Fibroblast of lung (primary cell): ENCODE results near the gene ZC3H7B. TPM values are rescaled to one million over a fixed set of nuclear protein-coding genes. Genes with fewer than 3 reads are reported as not detected.
A peak's percentile ranks its signal among the peaks of the same experiment; 100 is the strongest.

Experiments
- DNase-seq, 2 donors: peaks; one replicate each; pipeline versions ENCODE4 v3.0.0 to v3.0.0-alpha.2; 2010; ENCODE audit warnings: low read depth in 2 of 2
- H2AFZ ChIP-seq: 2 replicates; pipeline ENCODE4 v1.5.1; 2012; ENCODE audit warnings: low read length, control low read depth, inconsistent platforms
- H3K27ac ChIP-seq: 2 replicates; pipeline ENCODE4 v1.5.1; 2011; ENCODE audit warnings: low read length, control low read depth; ENCODE audit not compliant: insufficient read depth
- H3K27me3 ChIP-seq: 2 replicates; pipeline ENCODE4 v1.5.1; 2011; ENCODE audit warnings: mild to moderate bottlenecking, low read length; ENCODE audit not compliant: control insufficient read depth, insufficient read depth
- H3K36me3 ChIP-seq: 2 replicates; pipeline ENCODE4 v1.5.1; 2011; ENCODE audit warnings: low read length; ENCODE audit not compliant: control insufficient read depth, insufficient read depth
- H3K4me1 ChIP-seq: 2 replicates; pipeline ENCODE4 v1.5.1; 2011; ENCODE audit warnings: low read length; ENCODE audit not compliant: control insufficient read depth, insufficient read depth; ENCODE audit errors: extremely low read depth
- H3K4me2 ChIP-seq: 2 replicates; pipeline ENCODE4 v1.5.1; 2011; ENCODE audit warnings: low read length, control low read depth; ENCODE audit not compliant: insufficient read depth; ENCODE audit errors: extremely low read depth
- H3K4me3 ChIP-seq, 4 experiments: fragments of 200-600 bp in 1 of 4; sonication (generic) in 1 of 4; replicated peaks in 1 of 4; 2 replicates each; pipeline ENCODE4 v1.5.1; 2011 to 2016; ENCODE audit warnings: low read length in 4 of 4, low read depth in 3 of 4, mild to moderate bottlenecking in 3 of 4, control low read depth in 2 of 4, inconsistent platforms in 1 of 4, mixed read lengths in 1 of 4; ENCODE audit not compliant: insufficient read depth in 1 of 4; ENCODE audit errors: control extremely low read depth in 1 of 4
- H3K79me2 ChIP-seq: 2 replicates; pipeline ENCODE4 v1.5.1; 2012; ENCODE audit warnings: mild to moderate bottlenecking, low read length, inconsistent platforms; ENCODE audit not compliant: control insufficient read depth, insufficient read depth
- H3K9ac ChIP-seq: 2 replicates; pipeline ENCODE4 v1.5.1; 2011; ENCODE audit warnings: mild to moderate bottlenecking, low read length, control low read depth; ENCODE audit not compliant: insufficient read depth
- H3K9me3 ChIP-seq: 2 replicates; pipeline ENCODE4 v1.5.1; 2012; ENCODE audit warnings: low read depth, low read length; ENCODE audit not compliant: control insufficient read depth, insufficient read depth
- H4K20me1 ChIP-seq: 2 replicates; pipeline ENCODE4 v1.5.1; 2011; ENCODE audit warnings: low read length; ENCODE audit not compliant: control insufficient read depth, insufficient read depth; ENCODE audit errors: extremely low read depth
- CTCF ChIP-seq, 2 donors: IDR thresholded peaks in 1 of 2; conservative IDR thresholded peaks in 1 of 2; 1 replicate in 1 of 2; 2 replicates in 1 of 2; pipeline ENCODE4 v1.5.1; 2011 to 2012; ENCODE audit warnings: low read length in 2 of 2, control low read depth in 1 of 2, inconsistent platforms in 1 of 2, low read depth in 1 of 2, mild to moderate bottlenecking in 1 of 2
- EZH2 ChIP-seq: IDR thresholded peaks from 2 replicates; pipeline ENCODE4 v1.5.1; 2012; ENCODE audit warnings: low read length, control low read depth, mild to moderate bottlenecking; ENCODE audit errors: missing control alignments
- polyA plus RNA-seq, 2 donors: library from polyadenylated mRNA; depleted of rRNA in 1 of 2; stranded (reverse) in 1 of 2; unstranded in 1 of 2; fragments of >200 nt; gene quantifications; 2 replicates each; pipeline ENCODE4 v1.2.1, GENCODE V29; 2011 to 2012; ENCODE audit warnings: missing spikeins in 1 of 2
- total RNA-seq: library from RNA; depleted of rRNA; stranded (reverse); fragments of >200 nt; gene quantifications from 2 replicates; pipeline ENCODE4 v1.2.1, GENCODE V29; 2014

ZC3H7B gene
- total and polyA plus RNA-seq, 2 donors (not counting 1 experiment from before 2014, with no cell fraction given), result 30.6 to 64.4 TPM

DNA sequence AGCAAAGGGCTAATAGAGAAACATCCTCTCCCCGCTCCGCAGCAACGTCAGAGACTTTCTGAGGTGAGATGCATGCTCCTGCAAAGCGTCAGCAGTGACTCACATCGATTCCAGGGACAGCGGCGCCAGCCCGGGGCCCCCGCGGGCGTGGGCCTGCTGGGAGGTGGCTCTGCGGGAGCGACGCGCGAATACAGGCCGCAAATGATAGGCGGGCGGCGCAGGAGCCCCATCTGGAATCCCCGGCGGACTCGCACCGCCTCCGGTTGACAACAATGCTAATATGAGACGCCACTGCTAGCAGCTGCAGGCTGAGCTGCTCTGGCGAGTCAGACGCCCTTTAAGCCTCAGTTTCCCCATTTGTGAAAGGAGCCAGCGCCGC is 15.9 kb upstream of the ZC3H7B start:
- no peaks in the 10 kb centered on the region for H3K9me3 ChIP-seq
- H3K27ac ChIP-seq, result peak overlapping the region; percentile 91
- peak overlapping the region; percentile 77 for H3K9ac ChIP-seq
- no peak overlapping the region for H2AFZ ChIP-seq
- H3K79me2 ChIP-seq, result peaks cover 38% of the 10 kb centered on the region
- no peaks in the 10 kb centered on the region for H4K20me1 ChIP-seq
- H3K4me3 ChIP-seq, result peak overlapping the region; percentile 59 to 93 (median 73)
- TF ChIP-seq CTCF (conservative IDR thresholded peaks at IDR 0.05 in 1 of 2, IDR thresholded peaks at IDR 0.05 in 1 of 2; ENCODE audit: low read depth in 1 of 2, low read length in 2 of 2) (no peak), EZH2 (no peak)
- peak; percentile 85 to 94 for DNase-seq
- H3K27me3 ChIP-seq, result no peaks in the 10 kb centered on the region
- peaks cover 12% of the 10 kb centered on the region for H3K36me3 ChIP-seq
- H3K4me2 ChIP-seq, result peak overlapping the region; percentile 88
- H3K4me1 ChIP-seq, result peaks cover 24% of the 10 kb centered on the region

GRCh38 chr22:41285820-41286638 is 15.3 kb upstream of the ZC3H7B start, which contains the start of gene RANGAP1:
RANGAP1 (minus strand) TSS chr22:41286187; CDS start chr22:41281044, 5,143 bp downstream.
- peak within 1 kb of the TSS; percentile 65 to 93 (median 80) for H3K4me3 ChIP-seq
- TF ChIP-seq CTCF (conservative IDR thresholded peaks at IDR 0.05 in 1 of 2, IDR thresholded peaks at IDR 0.05 in 1 of 2; ENCODE audit: low read depth in 1 of 2, low read length in 2 of 2) (peak in 1 of 2 donors; percentile 20), EZH2 (no peak)
- peak within 1 kb of the TSS; percentile 91 for H3K27ac ChIP-seq
- no peaks in the 10 kb centered on the region for H3K27me3 ChIP-seq
- DNase-seq, result peak; percentile 97 to 98
- H3K4me1 ChIP-seq, result peaks cover 27% of the 10 kb centered on the region
- H3K36me3 ChIP-seq, result peaks cover 7% of the 10 kb centered on the region
- no peaks in the 10 kb centered on the region for H4K20me1 ChIP-seq
- peak within 1 kb of the TSS; percentile 73 for H2AFZ ChIP-seq
- peaks cover 33% of the 10 kb centered on the region for H3K79me2 ChIP-seq
- H3K4me2 ChIP-seq, result peak within 1 kb of the TSS; percentile 88
- peak within 1 kb of the TSS; percentile 77 for H3K9ac ChIP-seq
- H3K9me3 ChIP-seq, result no peaks in the 10 kb centered on the region

- no peaks in the 10 kb centered on the region for H3K27me3 ChIP-seq
- peaks cover 7% of the 10 kb centered on the region for H3K36me3 ChIP-seq
- H3K4me2 ChIP-seq, result peak overlapping the region; percentile 85
- no peaks in the 10 kb centered on the region for H3K9me3 ChIP-seq
- DNase-seq, result peak; percentile 26 to 33
- no peaks in the 10 kb centered on the region for H4K20me1 ChIP-seq
- H3K4me3 ChIP-seq, result peak overlapping the region; percentile 29 to 80 (median 50)
- H2AFZ ChIP-seq, result peak overlapping the region; percentile 73
- H3K4me1 ChIP-seq, result peaks cover 27% of the 10 kb centered on the region
- H3K27ac ChIP-seq, result peak overlapping the region; percentile 62
- peak overlapping the region; percentile 18 for H3K9ac ChIP-seq
- TF ChIP-seq CTCF (conservative IDR thresholded peaks at IDR 0.05 in 1 of 2, IDR thresholded peaks at IDR 0.05 in 1 of 2; ENCODE audit: low read depth in 1 of 2, low read length in 2 of 2) (no peak), EZH2 (no peak)
- peaks cover 26% of the 10 kb centered on the region for H3K79me2 ChIP-seq
Measured at GRCh38 chr22:41286639-41287091, 14.7 kb upstream of the ZC3H7B start.
